Measurements from ENCODE around the gene MRPL44. TPM values are rescaled to one million over a fixed set of nuclear protein-coding genes. Genes with fewer than 3 reads are reported as not detected.
A peak's percentile ranks its signal among the peaks of the same experiment; 100 is the strongest.

Gene MRPL44
- total RNA-seq, 4 donors from 2014 or later: 18.3 to 24.7 (median 19.6) TPM

DNA sequence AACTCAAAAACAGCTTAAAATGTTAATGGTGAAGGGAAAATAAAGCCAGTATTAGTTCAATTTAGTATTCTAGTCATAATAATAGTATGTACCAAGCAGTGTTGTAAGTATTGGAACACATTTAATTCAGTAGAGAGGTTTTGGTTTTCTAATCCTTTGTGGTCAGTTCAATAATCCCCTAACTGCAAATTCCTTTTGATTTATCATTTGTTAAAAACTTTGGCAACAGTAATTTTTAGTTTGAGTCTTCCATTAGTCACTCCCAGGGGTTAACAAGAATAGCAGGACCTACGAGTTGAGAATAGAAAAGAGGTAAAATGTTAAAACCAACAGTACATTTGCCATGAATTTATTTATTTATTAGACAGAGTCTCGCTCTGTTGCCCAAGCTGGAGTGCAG, 10.7 kb downstream of the MRPL44 start:
- Histone ChIP-seq H3K4me1 (peaks cover 0 to 17% (median 8%) of the 10 kb centered on the region in 4 donors), H3K9me3 (no peaks in the 10 kb centered on the region), H3K36me3 (peaks cover 0 to 49% (median 33%) of the 10 kb centered on the region in 4 donors), H3K27ac (replicated peaks in 1 of 4) (no peak overlapping the region), H3K27me3 (no peaks in the 10 kb centered on the region), H3K4me3 (no peak overlapping the region)
- intact Hi-C loops (cut with DNase I): no loop called here
- DNase-seq (ENCODE audit: extremely low spot score): no peak
- WGBS: 73% methylated on average over 2 of the region's 2 CpGs
- TF ChIP-seq CTCF (IDR thresholded peaks at IDR 0.05) (no peak), POLR2AphosphoS5 (IDR thresholded peaks at IDR 0.05) (no peak), POLR2A (IDR thresholded peaks at IDR 0.05; ENCODE audit: low read depth) (no peak), EP300 (IDR thresholded peaks at IDR 0.05) (no peak)

- Histone ChIP-seq H3K9me3 (no peaks in the 10 kb centered on the region), H3K4me3 (no peak overlapping the region), H3K27me3 (no peaks in the 10 kb centered on the region), H3K36me3 (peaks cover 0 to 41% (median 29%) of the 10 kb centered on the region in 4 donors), H3K4me1 (peaks cover 0 to 10% (median 2%) of the 10 kb centered on the region in 4 donors), H3K27ac (replicated peaks in 1 of 4) (no peak overlapping the region)
- no peak for TF ChIP-seq POLR2AphosphoS5 (IDR thresholded peaks at IDR 0.05)
- TF ChIP-seq POLR2A (IDR thresholded peaks at IDR 0.05; ENCODE audit: low read depth): no peak
- TF ChIP-seq EP300 (IDR thresholded peaks at IDR 0.05): no peak
- no peak for TF ChIP-seq CTCF (IDR thresholded peaks at IDR 0.05)
- intact Hi-C loops (cut with DNase I): no loop called here
- no peak for DNase-seq (ENCODE audit: extremely low spot score)
- WGBS: 63% methylated on average over 3 of the region's 3 CpGs
Measured at GRCh38 chr2:223969315-223969714, 12.1 kb downstream of the MRPL44 start.

DNA sequence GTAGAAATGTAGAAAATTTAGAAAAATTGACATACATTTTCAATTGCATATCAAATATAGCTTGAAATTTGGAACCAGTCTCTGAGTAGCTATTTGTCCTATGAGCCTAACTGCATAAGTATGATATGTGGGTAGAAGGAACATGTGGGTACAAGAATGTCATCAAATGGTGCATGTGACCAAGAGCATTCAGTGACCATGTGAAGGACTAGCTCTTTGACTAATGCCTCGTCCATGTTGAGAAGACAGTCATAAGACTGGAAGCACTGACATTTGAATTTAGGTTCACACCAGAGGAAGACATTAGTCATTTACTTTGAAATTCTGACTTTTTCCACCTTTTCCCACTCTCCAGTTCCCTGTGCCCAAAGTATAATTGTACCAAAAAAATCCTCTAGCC, 12.6 kb downstream of the MRPL44 start:
- TF ChIP-seq POLR2A (IDR thresholded peaks at IDR 0.05; ENCODE audit: low read depth): no peak
- TF ChIP-seq CTCF (IDR thresholded peaks at IDR 0.05): no peak
- no peak for TF ChIP-seq POLR2AphosphoS5 (IDR thresholded peaks at IDR 0.05)
- no peak for TF ChIP-seq EP300 (IDR thresholded peaks at IDR 0.05)
- intact Hi-C loops (cut with DNase I): loop anchor here (2.0 kb wide), 1 partner anchor 315 kb away; no protein-coding TSS in a partner anchor
- Histone ChIP-seq H3K4me1 (peaks cover 0 to 5% (median 2%) of the 10 kb centered on the region in 4 donors), H3K36me3 (peaks cover 0 to 39% (median 26%) of the 10 kb centered on the region in 4 donors), H3K27ac (replicated peaks in 1 of 4) (no peak overlapping the region), H3K4me3 (no peak overlapping the region), H3K27me3 (no peaks in the 10 kb centered on the region), H3K9me3 (no peaks in the 10 kb centered on the region)
- WGBS: 74% methylated on average over 1 of the region's 1 CpG
- no peak for DNase-seq (ENCODE audit: extremely low spot score)

DNA sequence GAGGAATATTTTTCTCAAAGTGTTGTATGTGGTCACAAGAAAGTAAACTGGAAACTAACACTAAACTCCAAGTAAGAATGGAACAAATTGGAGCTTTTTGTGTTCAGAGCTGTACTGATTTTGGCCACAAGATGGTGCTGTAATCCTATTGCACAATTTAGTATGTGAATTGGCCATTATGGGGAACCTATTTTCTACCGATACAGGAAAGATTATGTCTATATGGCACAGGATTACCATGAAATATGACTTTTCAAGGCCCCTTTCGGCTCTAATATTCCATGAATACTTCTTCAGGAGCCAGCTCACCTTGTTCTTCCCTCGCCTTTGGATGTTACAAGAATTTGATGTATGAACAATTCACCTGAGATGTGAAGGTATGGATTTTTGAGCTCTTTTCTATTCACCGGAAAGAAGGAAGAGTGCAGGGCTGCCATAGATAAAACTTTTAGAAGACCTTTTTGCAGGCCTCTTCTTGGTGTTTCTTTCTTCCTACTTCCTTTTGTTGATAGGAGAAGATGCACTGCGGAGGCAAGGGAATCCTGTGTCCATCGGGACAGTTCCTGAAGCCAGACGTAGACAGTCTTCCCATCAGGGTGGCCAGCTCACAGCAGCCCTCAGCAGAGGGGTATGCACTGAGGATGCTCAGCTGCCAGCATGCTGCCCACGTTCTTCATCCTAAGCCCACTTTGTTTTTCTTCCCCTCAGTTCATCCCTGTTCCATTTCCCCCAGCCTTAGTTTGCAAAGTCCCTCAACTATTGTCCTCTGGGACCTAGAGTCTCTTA, 13.3 kb downstream of the MRPL44 start:
- 55% methylated on average over 8 of the region's 8 CpGs for WGBS
- Histone ChIP-seq H3K27ac (replicated peaks in 1 of 4) (no peak overlapping the region), H3K9me3 (no peaks in the 10 kb centered on the region), H3K27me3 (no peaks in the 10 kb centered on the region), H3K4me1 (peaks cover 0 to 5% (median 2%) of the 10 kb centered on the region in 4 donors), H3K4me3 (no peak overlapping the region), H3K36me3 (peaks cover 0 to 38% (median 26%) of the 10 kb centered on the region in 4 donors)
- peak; percentile 83 to 91 (median 84) for TF ChIP-seq CTCF (IDR thresholded peaks at IDR 0.05)
- no peak for TF ChIP-seq EP300 (IDR thresholded peaks at IDR 0.05)
- intact Hi-C loops (cut with DNase I): loop anchor here (2.0 kb wide), 1 partner anchor 314 kb away; no protein-coding TSS in a partner anchor
- no peak for DNase-seq (ENCODE audit: extremely low spot score)
